Right lobe of liver (tissue), 6 donors: ENCODE measurements around the gene NTM. TPM values are rescaled to one million over a fixed set of nuclear protein-coding genes. Genes with fewer than 3 reads are reported as not detected.

Experiments used
- ATAC-seq, 4 donors: fragments of 200-7000 bp; cut with Tn5 transposase; one replicate each; pipeline ENCODE4 v1.9.1; 2020; ENCODE audit warnings: mild to moderate bottlenecking in 4 of 4, moderate library complexity in 4 of 4
- DNase-seq, 3 donors: peaks; one replicate each; pipeline ENCODE4 v3.0.0-alpha.2; 2020
- H3K27ac ChIP-seq, 3 donors: fragments of 200-600 bp; one replicate each; pipeline ENCODE4 v1.8.0; 2022
- H3K27me3 ChIP-seq, 2 donors: fragments of 200-600 bp; one replicate each; pipeline ENCODE4 v1.8.0; 2022
- H3K36me3 ChIP-seq, 4 donors: fragments of 200-600 bp; sonication (generic) in 1 of 4; one replicate each; pipeline versions ENCODE4 v1.5.1 to v1.8.0; 2017 to 2022; ENCODE audit warnings: control low read depth in 1 of 4
- H3K4me1 ChIP-seq, 4 donors: fragments of 200-600 bp; sonication (generic) in 1 of 4; one replicate each; pipeline versions ENCODE4 v1.5.1 to v1.8.0; 2017 to 2022; ENCODE audit warnings: control low read depth in 1 of 4
- H3K4me3 ChIP-seq, 3 donors: fragments of 200-600 bp; one replicate each; pipeline ENCODE4 v1.8.0; 2022
- H3K9me3 ChIP-seq, 4 donors: fragments of 200-600 bp; sonication (generic) in 1 of 4; one replicate each; pipeline versions ENCODE4 v1.5.1 to v1.8.0; 2017 to 2022; ENCODE audit warnings: control low read depth in 1 of 4
- CTCF ChIP-seq, 4 donors: fragments of 200-600 bp in 3 of 4; fragments of 450-650 bp in 1 of 4; IDR thresholded peaks; one replicate each; pipeline versions ENCODE4 v1.5.1 to v1.8.0; 2016 to 2022; ENCODE audit warnings: antibody characterized with exemption in 4 of 4, mild to moderate bottlenecking in 2 of 4
- POLR2A ChIP-seq: fragments of 450-650 bp; IDR thresholded peaks from one replicate; pipeline ENCODE4 v1.6.1; 2017; ENCODE audit warnings: antibody characterized with exemption, mild to moderate bottlenecking
- WGBS: methylation state at CpG from one replicate; pipeline ENCODE4 v1.1.6; 2018; ENCODE audit warnings: low coverage, low lambda C conversion rate; ENCODE audit not compliant: insufficient coverage; ENCODE audit errors: missing lambda C conversion rate; 5-methylcytosine and 5-hydroxymethylcytosine counted together
- intact Hi-C, 2 donors: fragments of 100-400 bp; cut with DNase I; formaldehyde crosslinking; loops; one replicate each; pipeline versions ENCODE4 v1.11.2 to v1.14.1; 2022
- total RNA-seq, 6 experiments: library from RNA; depleted of rRNA in 2 of 6; stranded (reverse); fragments of >200 nt in 2 of 6; fragmentation: NEBNext Ultra II Directional in 3 of 6; extraction: Animal tissue kit (Norgen Biotek cat#: 25700) in 3 of 6; gene quantifications; one replicate each; pipeline versions ENCODE4 v1.1.0 to v1.2.4, GENCODE V29; 2016 to 2023
- donor health status: DM: no; HTN: yes; CAD: no.
- donor health status: DM: no; HTN: no; CAD: no.
- donor health status: DM: no; HTN: no; CAD: no.
- donor health status: DM: no; HTN: yes; CAD: no.
- donor health status: DM: no; HTN: yes; CAD: no.

The NTM gene
- total RNA-seq, 6 experiments from 2014 or later, result 0.35 TPM; not detected in 5

- H3K27me3 ChIP-seq, result no peaks in the 10 kb centered on the region
- no peaks in the 10 kb centered on the region for H3K4me1 ChIP-seq
- 79% methylated on average over 4 of the region's 4 CpGs for WGBS
- H3K9me3 ChIP-seq, result no peaks in the 10 kb centered on the region
- TF ChIP-seq POLR2A (no peak), CTCF (IDR thresholded peaks at IDR 0.05) (no peak)
- no peaks in the 10 kb centered on the region for H3K36me3 ChIP-seq
- intact Hi-C loops, result no loop called here
- no peak overlapping the region for H3K27ac ChIP-seq
- DNase-seq (no peak), ATAC-seq (no peak)
- no peak overlapping the region for H3K4me3 ChIP-seq
Measured at GRCh38 chr11:131624531-131624930, 254.1 kb downstream of the NTM start.

- intact Hi-C loops, result no loop called here
- Histone ChIP-seq H3K27me3 (no peaks in the 10 kb centered on the region), H3K27ac (no peak overlapping the region), H3K4me3 (no peak overlapping the region), H3K4me1 (no peaks in the 10 kb centered on the region), H3K9me3 (no peaks in the 10 kb centered on the region), H3K36me3 (no peaks in the 10 kb centered on the region)
- WGBS, result 30% methylated on average over 9 of the region's 9 CpGs
- TF ChIP-seq POLR2A (no peak), CTCF (IDR thresholded peaks at IDR 0.05) (no peak)
- no peak for ATAC-seq
- no peak for DNase-seq
Measured at GRCh38 chr11:131626788-131627187, 256.4 kb downstream of the NTM start.

GRCh38 chr11:131628739-131629138 lies 258.3 kb downstream of the NTM start:
- intact Hi-C loops, result no loop called here
- Histone ChIP-seq H3K4me3 (no peak overlapping the region), H3K9me3 (no peaks in the 10 kb centered on the region), H3K27me3 (no peaks in the 10 kb centered on the region), H3K4me1 (no peaks in the 10 kb centered on the region), H3K36me3 (no peaks in the 10 kb centered on the region), H3K27ac (no peak overlapping the region)
- WGBS, result 82% methylated on average over 4 of the region's 6 CpGs
- DNase-seq (no peak), ATAC-seq (no peak)
- TF ChIP-seq POLR2A, result no peak
- no peak for TF ChIP-seq CTCF (IDR thresholded peaks at IDR 0.05)

DNA sequence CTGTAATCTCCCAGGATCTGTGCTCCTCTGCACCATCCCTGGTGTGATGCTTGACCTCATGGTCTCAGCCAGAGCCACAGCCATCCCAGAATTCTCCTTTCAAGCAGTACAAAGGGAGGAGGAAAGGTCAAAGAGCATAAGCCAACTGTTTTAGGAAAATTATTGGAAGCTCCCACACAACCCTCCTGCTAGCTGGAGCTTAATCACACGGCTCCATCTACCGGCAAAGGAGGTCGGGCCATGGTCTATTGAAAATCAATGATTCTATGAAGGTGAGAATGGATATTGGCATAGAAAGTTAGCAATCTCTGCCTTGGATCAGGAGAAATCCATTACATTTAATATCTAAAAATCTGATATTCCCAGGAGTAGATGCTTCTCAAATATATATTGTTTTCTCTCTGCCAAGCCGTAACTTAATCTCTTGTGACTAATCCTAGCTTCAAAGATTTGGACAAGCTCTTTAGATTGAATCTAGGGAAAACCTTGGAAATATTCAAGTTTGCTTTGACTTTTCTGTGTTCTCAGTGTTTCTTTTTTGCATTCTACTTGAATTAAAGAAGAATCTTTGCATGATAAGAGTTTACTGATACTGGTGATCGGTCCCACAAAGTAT lies 259.6 kb downstream of the NTM start:
- Histone ChIP-seq H3K27ac (no peak overlapping the region), H3K27me3 (no peaks in the 10 kb centered on the region), H3K9me3 (no peaks in the 10 kb centered on the region), H3K4me3 (no peak overlapping the region), H3K36me3 (no peaks in the 10 kb centered on the region), H3K4me1 (no peaks in the 10 kb centered on the region)
- no peak for DNase-seq
- ATAC-seq, result no peak
- TF ChIP-seq POLR2A, result no peak
- TF ChIP-seq CTCF (IDR thresholded peaks at IDR 0.05), result no peak
- intact Hi-C loops, result no loop called here
- WGBS, result 44% methylated on average over 5 of the region's 5 CpGs

- no peak for ATAC-seq
- TF ChIP-seq POLR2A (no peak), CTCF (IDR thresholded peaks at IDR 0.05) (no peak)
- H3K4me3 ChIP-seq, result no peak overlapping the region
- no peak overlapping the region for H3K27ac ChIP-seq
- WGBS, result 61% methylated on average over 2 of the region's 2 CpGs
- intact Hi-C loops, result no loop called here
- no peaks in the 10 kb centered on the region for H3K27me3 ChIP-seq
- DNase-seq, result no peak
- H3K36me3 ChIP-seq, result no peaks in the 10 kb centered on the region
- no peaks in the 10 kb centered on the region for H3K4me1 ChIP-seq
- H3K9me3 ChIP-seq, result no peaks in the 10 kb centered on the region
Measured at GRCh38 chr11:131632971-131633370, 262.6 kb downstream of the NTM start.
